B cell (primary cell): ENCODE data around the gene LIPM. TPM values are rescaled to one million over a fixed set of nuclear protein-coding genes. Genes with fewer than 3 reads are reported as not detected.

ENCODE experiments used
- ATAC-seq: fragments of 200-7000 bp; cut with Tn5 transposase; one replicate; pipeline ENCODE4 v1.10.0; 2021; ENCODE audit warnings: low read depth, mild to moderate bottlenecking, moderate number of reproducible peaks, moderate library complexity
- CTCF ChIA-PET: fragments of 350-600 bp; sonication (Branson Sonifier 250); formaldehyde crosslinking; loops from one replicate; lab custom pipeline; 2021; ENCODE audit warnings: antibody characterized with exemption, inconsistent platforms; lab: Charles Lee
- POLR2A ChIA-PET: fragments of 350-600 bp; sonication (Branson Sonifier 250); formaldehyde crosslinking; loops from one replicate; lab custom pipeline; 2021; ENCODE audit warnings: antibody characterized with exemption; lab: Charles Lee
- DNase-seq: peaks from one replicate; pipeline ENCODE4 v3.0.0; 2013
- H2AFZ ChIP-seq: 2 replicates; pipeline ENCODE4 v1.6.1; 2012; ENCODE audit warnings: mild to moderate bottlenecking, low read depth, low read length; ENCODE audit not compliant: insufficient read depth, poor library complexity, severe bottlenecking
- H3K27ac ChIP-seq, 2 donors: 1 replicate in 1 of 2; 2 replicates in 1 of 2; pipeline ENCODE4 v1.5.1; 2012 to 2013; ENCODE audit warnings: low read length in 2 of 2, mild to moderate bottlenecking in 2 of 2, moderate library complexity in 1 of 2
- H3K27me3 ChIP-seq, 4 experiments: fragments of 200-600 bp in 1 of 4; sonication (generic) in 1 of 4; replicated peaks in 1 of 4; 1 replicate in 2 of 4; 2 replicates in 2 of 4; pipeline versions ENCODE4 v1.6.1 to v1.7.0; 2013 to 2016; ENCODE audit warnings: low read length in 3 of 4, mild to moderate bottlenecking in 2 of 4, mixed read lengths in 1 of 4, moderate library complexity in 1 of 4; ENCODE audit not compliant: insufficient read depth in 4 of 4, control insufficient read depth in 3 of 4; ENCODE audit errors: control extremely low read depth in 1 of 4
- H3K36me3 ChIP-seq, 2 experiments: replicated peaks in 1 of 2; 1 replicate in 1 of 2; 2 replicates in 1 of 2; pipeline versions ENCODE4 v1.6.1 to v1.7.1; 2013; ENCODE audit warnings: low read length in 1 of 2; ENCODE audit not compliant: insufficient read depth in 2 of 2, control insufficient read depth in 1 of 2; ENCODE audit errors: control extremely low read depth in 1 of 2, extremely low read depth in 1 of 2
- H3K4me1 ChIP-seq, 2 donors: fragments of 200-600 bp in 1 of 2; sonication (generic) in 1 of 2; 1 replicate in 1 of 2; 2 replicates in 1 of 2; pipeline versions ENCODE4 v1.5.1 to v1.6.1; 2013 to 2017; ENCODE audit warnings: low read length in 2 of 2; ENCODE audit not compliant: control insufficient read depth in 2 of 2, insufficient read depth in 2 of 2
- H3K4me2 ChIP-seq: replicated peaks from 2 replicates; pipeline ENCODE3; 2012; ENCODE audit warnings: mild to moderate bottlenecking, low read depth, low read length; ENCODE audit not compliant: poor library complexity, severe bottlenecking
- H3K4me3 ChIP-seq, 5 experiments: fragments of 200-600 bp in 1 of 5; sonication (generic) in 1 of 5; 1 replicate in 3 of 5; 2 replicates in 2 of 5; pipeline versions ENCODE4 v1.5.1 to v1.7.0; 2011 to 2016; ENCODE audit warnings: low read length in 4 of 5, mild to moderate bottlenecking in 4 of 5, low read depth in 2 of 5, control low read depth in 1 of 5, moderate library complexity in 1 of 5; ENCODE audit not compliant: insufficient read depth in 1 of 5; ENCODE audit errors: control extremely low read depth in 1 of 5, extremely low read depth in 1 of 5
- H3K79me2 ChIP-seq: fragments of 200-600 bp; sonication (generic); one replicate; pipeline ENCODE4 v1.6.0; 2016; ENCODE audit warnings: low read length; ENCODE audit not compliant: control insufficient read depth, insufficient read depth
- H3K9ac ChIP-seq: fragments of 200-600 bp; sonication (generic); 2 replicates; pipeline ENCODE4 v1.6.1; 2017; ENCODE audit warnings: mild to moderate bottlenecking, low read length, moderate library complexity
- H3K9me3 ChIP-seq, 3 donors: one replicate each; pipeline versions ENCODE4 v1.6.1 to v1.7.1; 2013; ENCODE audit warnings: low read length in 2 of 3; ENCODE audit not compliant: control insufficient read depth in 2 of 3, insufficient read depth in 1 of 3; ENCODE audit errors: control extremely low read depth in 1 of 3
- H4K20me1 ChIP-seq: 2 replicates; pipeline ENCODE4 v1.6.0; 2012; ENCODE audit warnings: mild to moderate bottlenecking, low read length; ENCODE audit not compliant: insufficient read depth, control insufficient read depth, poor library complexity, severe bottlenecking
- H3K27ac Mint-ChIP-seq: one replicate; pipeline ENCODE4 v1.8.0; 2021; ENCODE audit warnings: mixed read lengths
- H3K27me3 Mint-ChIP-seq: one replicate; pipeline ENCODE4 v1.8.0; 2021; ENCODE audit warnings: mixed read lengths
- H3K4me1 Mint-ChIP-seq: one replicate; pipeline ENCODE4 v1.8.0; 2021; ENCODE audit warnings: mixed read lengths
- H3K4me3 Mint-ChIP-seq: one replicate; pipeline ENCODE4 v1.8.0; 2021; ENCODE audit warnings: mixed read lengths
- H3K9me3 Mint-ChIP-seq: one replicate; pipeline ENCODE4 v1.8.0; 2022; ENCODE audit warnings: mixed read lengths; ENCODE audit not compliant: insufficient read depth
- CTCF ChIP-seq: fragments of 200-600 bp; IDR thresholded peaks from one replicate; pipeline ENCODE4 v1.8.0; 2022; ENCODE audit warnings: antibody characterized with exemption, mild to moderate bottlenecking
- EZH2 ChIP-seq: IDR thresholded peaks from 2 replicates; pipeline ENCODE4 v1.6.1; 2012; ENCODE audit warnings: borderline replicate concordance, low read depth, mild to moderate bottlenecking, moderate library complexity, low read length; ENCODE audit not compliant: insufficient read depth, poor library complexity, severe bottlenecking
- WGBS: methylation state at CpG from one replicate; pipeline ENCODE4 v1.1.5; 2013; ENCODE audit warnings: missing lambda C conversion rate; ENCODE audit not compliant: insufficient coverage; 5-methylcytosine and 5-hydroxymethylcytosine counted together
- intact Hi-C: fragments of 100-400 bp; cut with micrococcal nuclease; formaldehyde crosslinking; loops from one replicate; pipeline ENCODE4 v1.10.0; 2022
- polyA plus RNA-seq: library from polyadenylated mRNA; depleted of rRNA; stranded (reverse); fragments of >200 nt; gene quantifications from 2 replicates; pipeline ENCODE4 v1.2.3, GENCODE V29; 2012
- total RNA-seq, 2 donors: library from RNA; stranded (reverse); fragments of 120-200 nt in 1 of 2; gene quantifications; 1 replicate in 1 of 2; 2 replicates in 1 of 2; pipeline versions ENCODE4 v1.2.3 to v1.2.4, GENCODE V29; 2013 to 2022

Gene LIPM
- total and polyA plus RNA-seq, 2 donors (not counting 1 experiment from before 2014, with no cell fraction given) = not detected

- POLR2A ChIA-PET = no interaction called here
- intact Hi-C loops = no loop called here
Measured at GRCh38 chr10:88849234-88849633, 46.7 kb downstream of the LIPM start.

DNA sequence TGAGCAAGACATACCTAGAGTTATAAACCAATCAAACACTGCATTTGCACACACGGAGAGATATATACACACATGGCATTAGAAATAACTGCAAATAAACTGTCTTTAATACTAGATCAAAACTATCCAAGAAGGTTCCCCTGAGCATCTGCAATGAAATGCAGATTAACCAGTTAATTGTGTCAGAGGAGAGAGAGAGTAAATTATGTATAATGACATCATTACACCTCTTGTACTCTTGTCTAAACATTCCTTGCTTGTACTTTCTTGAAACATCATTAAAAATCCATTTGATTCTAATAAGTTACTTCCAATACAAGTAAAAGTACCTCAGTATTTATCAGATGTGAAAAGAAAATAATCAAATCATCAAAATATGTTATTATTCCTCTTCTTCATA is 48.2 kb downstream of the LIPM start:
- H3K4me2 ChIP-seq = no peak overlapping the region
- DNase-seq = no peak
- H3K9ac ChIP-seq = no peak overlapping the region
- H3K9me3 ChIP-seq = no peaks in the 10 kb centered on the region
- no peaks in the 10 kb centered on the region for H3K27me3 ChIP-seq
- H3K79me2 ChIP-seq = no peaks in the 10 kb centered on the region
- Mint-ChIP-seq H3K27ac (no peak overlapping the region), H3K4me1 (no peaks in the 10 kb centered on the region), H3K27me3 (no peaks in the 10 kb centered on the region), H3K4me3 (no peak overlapping the region), H3K9me3 (no peaks in the 10 kb centered on the region)
- H3K36me3 ChIP-seq = no peaks in the 10 kb centered on the region
- H3K27ac ChIP-seq = no peak overlapping the region
- intact Hi-C loops = no loop called here
- no peaks in the 10 kb centered on the region for H3K4me1 ChIP-seq
- no peak for ATAC-seq
- no peaks in the 10 kb centered on the region for H4K20me1 ChIP-seq
- TF ChIP-seq EZH2 = no peak
- TF ChIP-seq CTCF = no peak
- ChIA-PET POLR2A (no interaction called here), CTCF (interaction anchor here (0.9 to 1.2 kb wide), 2 partner anchors 15 to 81 kb away, joined by 4 to 5 read pairs; no protein-coding TSS in a partner anchor)
- peak overlapping the region in 1 of 5 experiments; percentile 30 for H3K4me3 ChIP-seq
- H2AFZ ChIP-seq = no peak overlapping the region
- no CpG with 5 or more reads among the region's 1 CpG for WGBS

More at GRCh38 chr10:88849234-88849633, 46.7 kb downstream of the LIPM start:
- TF ChIP-seq EZH2 = no peak
- no peak for TF ChIP-seq CTCF
- no peaks in the 10 kb centered on the region for H3K4me1 Mint-ChIP-seq
- Histone ChIP-seq H2AFZ (no peak overlapping the region), H3K27me3 (no peaks in the 10 kb centered on the region), H3K27ac (no peak overlapping the region), H3K36me3 (no peaks in the 10 kb centered on the region), H3K4me3 (no peak overlapping the region), H3K79me2 (no peaks in the 10 kb centered on the region), H4K20me1 (no peaks in the 10 kb centered on the region), H3K4me1 (no peaks in the 10 kb centered on the region), H3K9ac (no peak overlapping the region), H3K9me3 (no peaks in the 10 kb centered on the region), H3K4me2 (no peak overlapping the region)
- no peak overlapping the region for H3K4me3 Mint-ChIP-seq
- H3K9me3 Mint-ChIP-seq = no peaks in the 10 kb centered on the region
- H3K27ac Mint-ChIP-seq = no peak overlapping the region
- CTCF ChIA-PET = interaction anchor here (0.7 to 1.0 kb wide), 3 partner anchors 14 to 85 kb away, joined by 3 to 4 read pairs (median 3); no protein-coding TSS in a partner anchor
- no peaks in the 10 kb centered on the region for H3K27me3 Mint-ChIP-seq
- WGBS = no CpG with 5 or more reads among the region's 1 CpG
- DNase-seq (no peak), ATAC-seq (no peak)
